ENCODE data around the gene PCK1. TPM values are rescaled to one million over a fixed set of nuclear protein-coding genes. Genes with fewer than 3 reads are reported as not detected.

Gene PCK1
- total and polyA plus RNA-seq, 2 experiments from 2014 or later, result not detected

- no peak overlapping the region for H3K27ac Mint-ChIP-seq
- H3K4me1 ChIP-seq (ENCODE audit: insufficient read depth), result no peaks in the 10 kb centered on the region
- no peaks in the 10 kb centered on the region for H3K27me3 ChIP-seq (ENCODE audit: insufficient read depth)
Measured at GRCh38 chr20:57580478-57581201, 19.7 kb downstream of the PCK1 start.

GRCh38 chr20:57581202-57582028 is 20.5 kb downstream of the PCK1 start:
- no peak overlapping the region for H3K27ac Mint-ChIP-seq
- DNase-seq (ENCODE audit: low spot score) (no peak), ATAC-seq (no peak)
- Histone ChIP-seq H3K4me1 (ENCODE audit: insufficient read depth) (no peaks in the 10 kb centered on the region), H3K4me3 (no peak overlapping the region), H3K27me3 (ENCODE audit: insufficient read depth) (no peaks in the 10 kb centered on the region), H3K79me2 (replicated peaks; ENCODE audit: insufficient read depth) (no peaks in the 10 kb centered on the region), H3F3A (replicated peaks; ENCODE audit: low read depth) (no peaks in the 10 kb centered on the region), H2AFZ (no peak overlapping the region), H3K27ac (ENCODE audit: low read depth) (no peak overlapping the region), H3K4me2 (no peak overlapping the region), H4K20me1 (replicated peaks; ENCODE audit: insufficient read depth) (no peaks in the 10 kb centered on the region), H3K9me2 (ENCODE audit: insufficient read depth) (no peaks in the 10 kb centered on the region), H3K36me3 (ENCODE audit: insufficient read depth) (no peaks in the 10 kb centered on the region)
- H3K4me3 Mint-ChIP-seq, result no peak overlapping the region
- H3K27me3 Mint-ChIP-seq (ENCODE audit: insufficient read depth, low read depth, poor library complexity), result peaks cover 27% of the 10 kb centered on the region
- H3K9me3 Mint-ChIP-seq, result no peaks in the 10 kb centered on the region
- no peaks in the 10 kb centered on the region for H3K36me3 Mint-ChIP-seq (ENCODE audit: low read depth)
- H3K4me1 Mint-ChIP-seq, result peaks cover 14% of the 10 kb centered on the region
- TF ChIP-seq CREB1 (CRISPR knock-in tag; IDR thresholded peaks at IDR 0.05; ENCODE audit: low read depth) (no peak), POLR2AphosphoS5 (IDR thresholded peaks at IDR 0.05; ENCODE audit: low read depth) (no peak), EZH2 (IDR thresholded peaks at IDR 0.05; ENCODE audit: low read depth, unreplicated experiment) (no peak), ZNF114 (CRISPR knock-in tag; IDR thresholded peaks at IDR 0.05) (no peak), NANOG (IDR thresholded peaks at IDR 0.05; ENCODE audit: borderline replicate concordance) (no peak), ZNF331 (CRISPR knock-in tag; IDR thresholded peaks at IDR 0.05; ENCODE audit: low read depth) (no peak), CTCF (conservative IDR thresholded peaks at IDR 0.05; ENCODE audit: low read depth in 2 of 2) (no peak), STAT1 (IDR thresholded peaks at IDR 0.05; ENCODE audit: unreplicated experiment) (no peak), JUNB (IDR thresholded peaks at IDR 0.05; ENCODE audit: unreplicated experiment) (no peak)
- TF ChIP-seq, protein P1, sequence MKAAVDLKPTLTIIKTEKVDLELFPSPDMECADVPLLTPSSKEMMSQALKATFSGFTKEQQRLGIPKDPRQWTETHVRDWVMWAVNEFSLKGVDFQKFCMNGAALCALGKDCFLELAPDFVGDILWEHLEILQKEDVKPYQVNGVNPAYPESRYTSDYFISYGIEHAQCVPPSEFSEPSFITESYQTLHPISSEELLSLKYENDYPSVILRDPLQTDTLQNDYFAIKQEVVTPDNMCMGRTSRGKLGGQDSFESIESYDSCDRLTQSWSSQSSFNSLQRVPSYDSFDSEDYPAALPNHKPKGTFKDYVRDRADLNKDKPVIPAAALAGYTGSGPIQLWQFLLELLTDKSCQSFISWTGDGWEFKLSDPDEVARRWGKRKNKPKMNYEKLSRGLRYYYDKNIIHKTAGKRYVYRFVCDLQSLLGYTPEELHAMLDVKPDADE (IDR thresholded peaks at IDR 0.05), result no peak
- TF ChIP-seq, protein P2, sequence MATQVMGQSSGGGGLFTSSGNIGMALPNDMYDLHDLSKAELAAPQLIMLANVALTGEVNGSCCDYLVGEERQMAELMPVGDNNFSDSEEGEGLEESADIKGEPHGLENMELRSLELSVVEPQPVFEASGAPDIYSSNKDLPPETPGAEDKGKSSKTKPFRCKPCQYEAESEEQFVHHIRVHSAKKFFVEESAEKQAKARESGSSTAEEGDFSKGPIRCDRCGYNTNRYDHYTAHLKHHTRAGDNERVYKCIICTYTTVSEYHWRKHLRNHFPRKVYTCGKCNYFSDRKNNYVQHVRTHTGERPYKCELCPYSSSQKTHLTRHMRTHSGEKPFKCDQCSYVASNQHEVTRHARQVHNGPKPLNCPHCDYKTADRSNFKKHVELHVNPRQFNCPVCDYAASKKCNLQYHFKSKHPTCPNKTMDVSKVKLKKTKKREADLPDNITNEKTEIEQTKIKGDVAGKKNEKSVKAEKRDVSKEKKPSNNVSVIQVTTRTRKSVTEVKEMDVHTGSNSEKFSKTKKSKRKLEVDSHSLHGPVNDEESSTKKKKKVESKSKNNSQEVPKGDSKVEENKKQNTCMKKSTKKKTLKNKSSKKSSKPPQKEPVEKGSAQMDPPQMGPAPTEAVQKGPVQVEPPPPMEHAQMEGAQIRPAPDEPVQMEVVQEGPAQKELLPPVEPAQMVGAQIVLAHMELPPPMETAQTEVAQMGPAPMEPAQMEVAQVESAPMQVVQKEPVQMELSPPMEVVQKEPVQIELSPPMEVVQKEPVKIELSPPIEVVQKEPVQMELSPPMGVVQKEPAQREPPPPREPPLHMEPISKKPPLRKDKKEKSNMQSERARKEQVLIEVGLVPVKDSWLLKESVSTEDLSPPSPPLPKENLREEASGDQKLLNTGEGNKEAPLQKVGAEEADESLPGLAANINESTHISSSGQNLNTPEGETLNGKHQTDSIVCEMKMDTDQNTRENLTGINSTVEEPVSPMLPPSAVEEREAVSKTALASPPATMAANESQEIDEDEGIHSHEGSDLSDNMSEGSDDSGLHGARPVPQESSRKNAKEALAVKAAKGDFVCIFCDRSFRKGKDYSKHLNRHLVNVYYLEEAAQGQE (IDR thresholded peaks at IDR 0.05; ENCODE audit: unreplicated experiment), result no peak

More at GRCh38 chr20:57580478-57581201, 19.7 kb downstream of the PCK1 start:
- DNase-seq (ENCODE audit: low spot score) (no peak), ATAC-seq (no peak)
- Histone ChIP-seq H3K4me2 (no peak overlapping the region), H3K79me2 (replicated peaks; ENCODE audit: insufficient read depth) (no peaks in the 10 kb centered on the region), H3K9me2 (ENCODE audit: insufficient read depth) (no peaks in the 10 kb centered on the region), H3K27ac (ENCODE audit: low read depth) (no peak overlapping the region), H3K36me3 (ENCODE audit: insufficient read depth) (no peaks in the 10 kb centered on the region), H4K20me1 (replicated peaks; ENCODE audit: insufficient read depth) (no peaks in the 10 kb centered on the region), H2AFZ (no peak overlapping the region), H3F3A (replicated peaks; ENCODE audit: low read depth) (no peaks in the 10 kb centered on the region), H3K4me3 (no peak overlapping the region)
- H3K4me3 Mint-ChIP-seq, result no peak overlapping the region
- peaks cover 27% of the 10 kb centered on the region for H3K27me3 Mint-ChIP-seq (ENCODE audit: insufficient read depth, low read depth, poor library complexity)
- TF ChIP-seq, protein P1 (IDR thresholded peaks at IDR 0.05), result no peak
- TF ChIP-seq JUNB (IDR thresholded peaks at IDR 0.05; ENCODE audit: unreplicated experiment) (no peak), STAT1 (IDR thresholded peaks at IDR 0.05; ENCODE audit: unreplicated experiment) (no peak), POLR2AphosphoS5 (IDR thresholded peaks at IDR 0.05; ENCODE audit: low read depth) (no peak), CREB1 (CRISPR knock-in tag; IDR thresholded peaks at IDR 0.05; ENCODE audit: low read depth) (no peak), ZNF331 (CRISPR knock-in tag; IDR thresholded peaks at IDR 0.05; ENCODE audit: low read depth) (no peak), EZH2phosphoT487 (IDR thresholded peaks at IDR 0.05; ENCODE audit: unreplicated experiment) (no peak), NANOG (IDR thresholded peaks at IDR 0.05; ENCODE audit: borderline replicate concordance) (no peak), ZNF114 (CRISPR knock-in tag; IDR thresholded peaks at IDR 0.05) (no peak)
- H3K9me3 Mint-ChIP-seq, result no peaks in the 10 kb centered on the region
- no peaks in the 10 kb centered on the region for H3K36me3 Mint-ChIP-seq (ENCODE audit: low read depth)
- H3K4me1 Mint-ChIP-seq, result peaks cover 14% of the 10 kb centered on the region
